Hematopoietic multipotent progenitor cell treated with erythropoietin and hydrocortisone succinate and interleukin-3 and kit ligand, for 6 days (in vitro differentiated cells): Measurements from ENCODE around the gene PRDM16.

Source experiments
- DNase-seq: peaks from one replicate; pipeline ENCODE4 v3.0.0-alpha.2; 2015

PRDM16 gene

GRCh38 chr1:3111348-3112021, 42.5 kb downstream of the PRDM16 start:
- no peak for DNase-seq

- DNase-seq: no peak
These were observed 43.5 kb downstream of the PRDM16 start for GRCh38 chr1:3112526-3112925.

- no peak for DNase-seq
These were observed 44.2 kb downstream of the PRDM16 start for GRCh38 chr1:3113047-3113740.

GRCh38 chr1:3113741-3114056, 44.7 kb downstream of the PRDM16 start:
- DNase-seq: no peak

GRCh38 chr1:3114131-3114744, 45.2 kb downstream of the PRDM16 start:
- DNase-seq: no peak

- DNase-seq: no peak
These were observed 45.8 kb downstream of the PRDM16 start for GRCh38 chr1:3114846-3115245.

- DNase-seq: no peak
These were observed 46.5 kb downstream of the PRDM16 start for GRCh38 chr1:3115275-3116149.

GRCh38 chr1:3116150-3116510, 47.1 kb downstream of the PRDM16 start:
- no peak for DNase-seq

- DNase-seq: no peak
These were observed 47.6 kb downstream of the PRDM16 start for GRCh38 chr1:3116560-3116959.

GRCh38 chr1:3117879-3118278, 48.9 kb downstream of the PRDM16 start:
- no peak for DNase-seq

- no peak for DNase-seq
These were observed 50.1 kb downstream of the PRDM16 start for GRCh38 chr1:3119061-3119460.

GRCh38 chr1:3119725-3120124, 50.7 kb downstream of the PRDM16 start:
- no peak for DNase-seq

GRCh38 chr1:3120140-3120539, 51.1 kb downstream of the PRDM16 start:
- DNase-seq: no peak

- no peak for DNase-seq
These were observed 52.0 kb downstream of the PRDM16 start for GRCh38 chr1:3120994-3121393.

GRCh38 chr1:3121401-3122210, 52.6 kb downstream of the PRDM16 start:
- DNase-seq: no peak

- no peak for DNase-seq
These were observed 53.3 kb downstream of the PRDM16 start for GRCh38 chr1:3122311-3122710.

GRCh38 chr1:3124246-3124645, 55.2 kb downstream of the PRDM16 start:
- no peak for DNase-seq

GRCh38 chr1:3125078-3125477, 56.1 kb downstream of the PRDM16 start:
- DNase-seq: no peak

GRCh38 chr1:3125546-3126368, 56.8 kb downstream of the PRDM16 start:
- no peak for DNase-seq

- DNase-seq: no peak
These were observed 58.0 kb downstream of the PRDM16 start for GRCh38 chr1:3126756-3127678.

GRCh38 chr1:3127738-3128137, 58.7 kb downstream of the PRDM16 start:
- no peak for DNase-seq
